LoVo (cell line): ENCODE measurements around the gene RBM20.
A peak's percentile ranks its signal among the peaks of the same experiment; 100 is the strongest.
"Not testable (repeated sequence)": the region's sequence is repeated elsewhere in the genome, so short reads cannot be mapped to it uniquely, and the experiment has no call there.

Source experiments
- DNase-seq: peaks from one replicate; pipeline ENCODE4 v3.0.0-alpha.2; 2016; ENCODE audit warnings: low spot score

RBM20 gene

DNA sequence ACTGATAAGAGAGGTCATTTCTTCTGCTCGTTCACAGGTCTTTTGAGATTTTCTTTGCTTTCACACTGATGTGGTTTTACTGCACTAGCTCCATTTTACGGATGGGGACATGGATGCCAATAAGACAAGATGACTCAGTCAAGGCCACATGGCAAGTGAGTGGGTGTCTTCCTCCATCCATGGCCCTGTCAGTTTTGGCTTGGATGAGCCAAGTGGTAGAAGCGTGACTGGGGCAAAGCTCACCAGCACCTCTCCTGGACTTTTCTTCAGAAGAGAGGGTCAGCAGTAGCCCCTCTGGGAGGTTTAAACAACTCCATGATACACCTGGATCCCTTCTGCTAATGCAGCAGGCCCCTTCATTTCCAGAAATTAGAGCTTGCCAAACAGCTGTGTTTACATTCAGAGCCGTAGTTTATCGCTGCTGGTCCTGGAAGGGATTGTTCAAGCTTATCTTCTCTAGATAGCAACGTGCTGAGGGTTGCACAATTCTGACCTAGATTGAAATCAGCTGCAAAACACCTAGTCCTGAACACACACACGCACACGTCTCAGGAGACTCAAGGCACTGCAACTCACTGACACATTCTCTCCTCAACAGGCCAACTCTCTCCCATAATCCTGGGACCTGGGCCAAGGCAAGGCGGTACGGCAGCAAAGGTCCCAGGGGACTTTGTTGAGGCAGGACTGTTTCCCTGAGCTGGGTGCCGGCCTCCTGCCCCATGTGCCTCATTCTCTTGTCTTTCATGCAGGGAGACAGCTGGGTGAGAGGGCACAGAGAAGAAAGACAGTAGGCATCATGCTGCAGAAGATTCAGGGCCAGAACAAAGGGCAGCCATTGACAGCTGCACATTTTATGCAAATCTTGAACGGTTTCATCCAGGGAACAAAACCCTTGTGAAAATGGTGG is 213.4 kb downstream of the RBM20 start:
- peak; percentile 69 for DNase-seq

DNA sequence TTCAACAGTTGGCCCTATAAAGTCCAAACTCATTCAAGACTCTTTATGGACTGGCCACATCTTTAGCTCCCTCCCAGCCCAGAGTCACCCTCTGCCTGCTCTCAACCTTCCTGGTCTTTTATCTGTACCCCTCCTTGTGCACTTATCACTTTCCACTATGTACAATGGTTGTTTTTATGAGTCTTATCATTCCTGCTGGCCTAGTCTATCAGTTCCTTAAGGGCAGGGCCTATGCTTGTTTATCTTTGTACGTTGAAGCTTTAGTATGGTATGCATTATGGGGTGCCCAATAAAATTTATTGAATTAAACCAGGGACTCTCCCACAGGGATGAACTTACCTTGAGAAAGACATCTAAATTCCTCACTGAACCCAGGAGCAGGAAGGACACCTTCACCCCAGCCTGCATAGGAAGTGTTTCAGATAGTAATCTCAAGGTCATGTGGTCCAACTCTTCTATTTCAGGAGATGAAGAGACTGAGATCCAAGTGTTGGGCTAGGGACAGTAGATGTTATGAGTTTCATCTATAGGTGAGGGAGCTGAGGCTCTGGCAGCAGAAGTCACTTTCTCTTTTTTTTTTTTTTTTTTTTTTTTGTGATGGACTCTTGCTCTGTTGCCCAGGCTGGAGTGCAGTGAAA is 214.3 kb downstream of the RBM20 start:
- DNase-seq = peak; percentile 74

DNA sequence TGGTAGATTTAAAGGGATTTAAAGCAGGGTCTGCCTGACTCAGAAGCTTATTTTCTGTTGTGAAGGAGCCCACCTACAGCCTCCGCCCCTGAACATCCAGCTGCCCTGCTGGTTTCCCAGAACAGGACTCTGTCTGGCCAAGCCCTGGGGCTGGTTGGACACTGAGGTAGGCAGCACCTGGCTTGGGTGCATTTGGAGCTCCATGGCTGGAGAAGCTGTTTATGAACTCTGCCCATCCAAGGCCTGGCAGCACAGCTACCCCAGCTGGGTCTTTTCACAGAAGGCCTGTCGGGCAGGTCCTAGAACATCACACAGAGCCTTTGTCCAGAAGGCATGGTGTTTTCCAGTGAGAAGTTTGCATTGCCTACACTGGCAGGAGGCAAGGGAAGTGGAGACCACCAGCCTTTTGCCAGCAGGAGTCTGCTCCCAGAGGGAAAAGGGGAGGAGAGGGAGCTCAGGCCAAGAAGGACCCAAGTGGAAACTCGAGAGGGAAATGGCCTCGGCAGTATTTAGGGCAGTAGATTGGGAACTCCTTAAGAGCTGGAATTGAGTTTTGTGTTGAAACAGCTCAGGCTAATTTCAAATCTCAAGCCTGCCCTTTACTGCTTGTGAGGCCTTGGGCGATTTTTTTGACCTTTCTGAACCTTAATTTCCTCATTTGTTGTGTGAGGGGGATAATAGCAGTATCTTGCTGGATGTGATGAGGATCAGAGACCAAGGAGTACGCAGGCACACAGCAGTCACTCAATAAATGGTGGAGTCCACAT is 215.3 kb downstream of the RBM20 start:
- no peak for DNase-seq

DNA sequence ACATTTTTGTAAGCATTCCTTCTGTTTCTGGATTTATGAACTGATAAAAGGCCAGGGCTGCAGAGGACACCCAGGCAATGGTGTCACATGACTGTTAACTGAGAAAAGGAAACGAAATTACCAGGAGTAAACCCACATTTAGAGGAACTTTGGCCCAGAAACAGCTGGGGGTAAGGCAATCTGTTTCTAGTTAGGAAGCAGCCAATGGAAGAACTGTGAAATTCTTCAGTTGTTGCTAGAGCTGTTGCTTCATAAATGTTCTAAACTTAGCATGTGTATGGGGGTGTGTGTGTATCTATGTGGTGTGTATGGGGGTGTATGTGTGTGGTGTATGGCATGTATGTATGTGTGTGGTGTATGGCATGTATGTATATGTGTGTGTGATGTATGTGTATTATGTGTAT is 215.8 kb downstream of the RBM20 start:
- no peak for DNase-seq

DNA sequence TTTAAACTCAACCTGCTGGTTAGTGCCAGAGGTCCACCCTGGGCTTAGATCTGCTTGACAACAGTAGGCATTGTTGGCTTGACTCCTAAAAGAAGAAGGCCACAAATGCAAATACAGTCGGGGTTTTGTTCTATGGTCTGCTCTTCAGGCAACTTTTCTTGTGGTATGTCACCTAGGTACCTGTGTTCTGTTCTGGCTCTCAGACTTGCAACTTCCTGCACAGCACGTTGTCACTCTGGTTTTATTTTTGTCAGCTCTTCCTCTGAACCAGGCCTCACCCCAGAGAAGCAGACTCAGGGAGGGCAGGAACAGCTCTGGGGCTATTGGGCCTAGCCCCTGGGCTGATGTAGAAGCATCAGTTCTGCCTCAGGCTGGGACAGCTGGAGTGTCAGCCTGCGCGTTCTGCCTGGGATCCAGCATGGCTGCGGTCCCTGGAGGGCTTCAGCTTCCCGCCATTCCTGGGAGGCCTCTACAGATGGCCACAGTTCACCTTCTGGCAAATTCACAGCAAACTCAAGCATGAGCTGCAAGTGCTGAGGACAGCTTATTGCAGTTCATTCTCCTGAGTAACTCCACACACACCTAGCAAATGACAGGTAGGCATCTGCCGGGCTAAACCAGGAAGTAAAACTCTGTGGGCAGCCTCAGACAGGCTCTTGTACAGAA is 216.6 kb downstream of the RBM20 start:
- no peak for DNase-seq

DNA sequence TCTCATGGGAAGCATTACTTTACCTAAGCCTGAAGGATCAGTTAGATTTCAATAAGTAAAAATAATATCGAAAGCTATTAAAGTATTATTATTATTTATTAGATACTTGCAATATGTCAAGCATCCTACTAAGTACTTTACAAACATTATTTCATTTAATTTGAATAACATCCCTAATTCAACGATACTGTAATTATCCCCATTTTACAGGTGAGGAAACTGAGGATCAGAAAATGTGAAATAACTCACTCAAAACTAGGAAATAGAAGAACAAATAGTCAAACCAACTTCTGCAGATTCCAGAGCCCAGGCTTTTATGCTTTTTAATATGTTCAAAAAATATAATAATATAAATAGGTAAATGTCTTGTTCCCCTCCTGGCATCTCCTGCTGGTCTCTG is 217.3 kb downstream of the RBM20 start:
- no peak for DNase-seq

DNA sequence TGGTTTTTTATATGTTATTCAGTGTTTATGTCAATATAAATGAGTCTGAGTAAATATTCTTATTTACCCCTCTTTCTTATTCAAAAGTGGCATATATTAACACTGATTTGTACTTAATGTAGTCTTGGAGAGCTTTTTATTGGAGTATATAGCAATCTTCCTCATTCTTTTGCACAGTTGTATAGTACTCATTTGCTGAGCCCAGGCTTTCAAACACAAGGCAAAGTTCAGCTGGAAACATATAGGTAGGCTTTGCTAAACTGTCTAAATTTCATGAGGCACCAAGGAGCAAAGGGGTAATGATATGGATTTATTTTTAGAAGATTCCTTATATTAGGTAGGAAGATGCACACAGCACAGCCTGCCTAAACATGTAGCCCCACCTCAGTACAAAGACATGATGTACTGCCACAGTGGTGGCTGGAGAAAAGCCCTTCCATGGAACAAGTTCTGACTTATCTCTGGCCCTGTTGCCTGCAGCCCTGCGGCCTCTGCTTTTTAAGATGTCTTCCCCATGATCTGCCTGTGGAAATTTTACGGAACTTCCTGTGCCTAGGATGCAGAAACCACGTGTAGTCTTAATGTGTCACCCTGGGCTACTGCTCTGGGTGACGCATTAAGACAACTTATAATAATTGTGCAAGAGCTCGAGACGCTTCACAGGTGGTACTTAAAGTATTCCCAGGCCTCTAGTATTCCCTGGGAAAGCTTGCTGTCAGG is 218.0 kb downstream of the RBM20 start:
- no peak for DNase-seq

DNA sequence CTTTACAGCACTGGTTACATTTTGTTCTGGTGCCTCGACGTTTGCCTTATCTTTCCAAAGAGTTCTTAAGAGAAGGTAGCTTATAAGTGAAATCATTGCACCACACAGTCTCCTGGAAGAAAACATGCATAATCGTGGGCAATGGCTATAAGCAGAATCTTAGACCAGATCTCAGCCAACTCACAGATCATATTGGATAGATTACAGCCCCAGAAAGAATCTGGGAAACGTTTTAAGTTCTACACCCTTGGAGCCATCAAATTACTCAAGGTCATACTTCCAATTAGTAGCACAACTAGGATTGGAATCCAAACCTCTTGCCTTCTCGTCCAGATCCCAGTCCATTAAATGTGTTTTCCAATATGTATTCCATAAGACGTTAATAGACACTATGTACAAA is 218.8 kb downstream of the RBM20 start:
- DNase-seq = no peak

DNA sequence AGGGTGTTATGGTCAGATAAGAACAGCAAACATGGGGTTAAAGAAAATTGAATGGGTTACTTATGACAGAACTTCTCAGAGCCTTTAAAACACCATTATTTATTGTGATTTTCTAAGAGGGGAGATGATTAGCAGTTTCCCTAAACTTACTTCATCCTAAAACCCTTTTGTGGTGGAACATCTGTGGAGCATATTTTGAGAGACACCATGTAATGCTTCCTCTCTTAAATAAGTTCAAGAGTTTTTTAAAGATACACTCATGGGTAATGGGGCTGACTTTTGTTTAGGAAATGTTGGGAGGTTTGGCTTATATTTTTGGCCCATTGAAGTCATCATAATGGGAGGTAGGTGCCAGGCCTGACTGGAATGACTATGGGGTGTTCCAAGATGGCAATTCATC is 219.2 kb downstream of the RBM20 start:
- DNase-seq = no peak

DNA sequence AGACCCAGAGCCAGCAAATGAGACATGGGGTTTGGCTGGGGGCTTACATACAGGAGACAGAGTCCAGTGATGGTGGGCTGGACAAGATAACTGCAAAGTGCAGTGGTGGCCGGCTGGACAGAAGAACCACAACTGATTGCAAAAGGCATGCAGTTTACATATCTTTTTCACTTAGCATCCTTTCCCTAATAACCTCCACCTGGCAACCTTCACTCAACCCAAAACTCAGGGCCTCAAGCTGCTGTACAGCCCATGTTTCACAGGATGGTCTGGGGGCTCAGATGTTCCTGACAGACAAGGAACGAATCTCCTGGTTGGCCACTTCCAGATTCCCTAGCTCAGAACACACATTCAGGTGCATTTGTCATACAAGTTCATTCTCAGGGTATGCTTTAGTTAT is 219.8 kb downstream of the RBM20 start:
- DNase-seq = no peak

DNA sequence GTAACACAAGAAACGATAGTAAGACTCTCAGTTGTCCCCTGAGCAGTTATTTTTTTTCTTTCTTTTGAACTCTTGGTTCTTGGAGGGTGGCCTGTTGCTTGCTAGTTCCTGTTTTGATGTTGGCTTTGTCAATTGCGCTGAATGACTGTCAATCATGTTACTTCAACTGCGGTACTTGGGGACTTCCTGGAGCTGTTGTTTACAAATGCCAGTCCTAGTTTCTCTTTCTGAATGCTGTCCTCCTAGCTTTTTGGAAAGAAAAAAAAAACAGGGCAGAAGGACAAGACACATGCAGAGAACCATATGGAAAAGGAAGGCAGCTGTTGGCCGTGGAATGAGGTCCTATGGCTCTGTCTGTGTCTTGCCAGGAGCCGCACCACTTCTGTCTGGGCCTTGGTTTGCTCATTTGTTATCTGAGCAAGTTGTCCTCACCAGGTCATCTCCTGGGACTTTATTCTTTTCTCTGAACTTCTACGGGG is 220.6 kb downstream of the RBM20 start:
- peak; percentile 65 for DNase-seq

DNA sequence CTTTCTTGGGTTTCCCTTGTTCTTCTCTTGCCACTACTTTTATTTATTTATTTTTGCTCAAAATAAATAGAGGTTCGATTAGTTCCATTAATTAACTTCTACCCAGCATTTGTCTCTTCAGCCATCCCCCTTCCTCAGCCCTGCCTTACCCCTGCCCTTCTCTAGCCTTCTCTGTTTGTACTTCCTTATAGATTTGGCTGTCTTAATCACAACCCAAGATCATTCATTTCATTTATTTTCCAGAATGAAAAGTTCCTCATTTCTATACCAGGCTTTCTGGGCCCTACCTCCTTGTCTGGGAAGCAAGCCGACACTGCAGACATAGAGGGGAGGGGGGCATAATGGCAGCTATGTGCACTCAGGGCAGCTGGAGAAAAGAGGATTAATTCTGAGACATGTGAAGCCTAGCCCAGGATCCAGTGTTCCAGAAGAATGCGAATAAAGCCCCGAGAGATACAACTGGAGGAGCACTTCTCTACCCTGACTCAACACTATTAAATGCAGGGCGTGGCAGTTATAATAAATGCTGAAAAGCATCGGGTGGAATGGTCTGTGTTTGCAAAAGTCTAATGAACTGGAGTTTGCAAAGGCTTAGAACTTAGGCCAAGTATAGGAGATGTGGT is 221.2 kb downstream of the RBM20 start:
- peak; percentile 84 for DNase-seq

DNA sequence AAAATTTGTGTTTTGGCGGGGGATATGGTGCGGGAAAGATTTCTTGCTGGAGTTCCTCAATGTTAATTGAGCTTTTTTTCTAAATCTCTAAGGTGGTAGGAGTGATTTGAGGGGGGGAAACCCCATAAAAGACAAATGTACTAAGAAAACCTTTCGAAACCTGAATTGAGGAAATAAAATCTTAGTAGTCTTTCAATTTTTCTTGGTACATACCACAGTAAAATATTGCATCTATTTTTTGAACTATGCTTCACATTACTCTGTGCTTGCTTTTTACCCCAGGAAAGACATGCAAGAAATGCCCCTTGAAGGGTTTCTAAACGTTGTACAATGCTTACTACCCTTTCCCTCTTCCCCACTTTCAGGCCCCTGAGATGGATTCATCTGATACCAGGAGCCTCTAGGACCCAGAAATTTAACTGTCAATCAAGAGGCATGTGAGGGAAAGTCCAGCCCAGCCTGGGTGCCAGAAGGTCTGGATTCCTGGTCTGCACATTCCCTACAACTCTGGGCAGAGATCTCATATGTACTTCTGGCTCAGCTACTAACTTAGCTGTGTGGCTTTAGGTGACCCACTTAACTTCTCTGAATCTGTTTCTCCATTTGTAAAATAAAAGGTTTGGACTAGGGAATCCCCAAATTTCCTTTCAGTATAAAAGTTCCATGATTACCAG is 221.8 kb downstream of the RBM20 start:
- no peak for DNase-seq

DNA sequence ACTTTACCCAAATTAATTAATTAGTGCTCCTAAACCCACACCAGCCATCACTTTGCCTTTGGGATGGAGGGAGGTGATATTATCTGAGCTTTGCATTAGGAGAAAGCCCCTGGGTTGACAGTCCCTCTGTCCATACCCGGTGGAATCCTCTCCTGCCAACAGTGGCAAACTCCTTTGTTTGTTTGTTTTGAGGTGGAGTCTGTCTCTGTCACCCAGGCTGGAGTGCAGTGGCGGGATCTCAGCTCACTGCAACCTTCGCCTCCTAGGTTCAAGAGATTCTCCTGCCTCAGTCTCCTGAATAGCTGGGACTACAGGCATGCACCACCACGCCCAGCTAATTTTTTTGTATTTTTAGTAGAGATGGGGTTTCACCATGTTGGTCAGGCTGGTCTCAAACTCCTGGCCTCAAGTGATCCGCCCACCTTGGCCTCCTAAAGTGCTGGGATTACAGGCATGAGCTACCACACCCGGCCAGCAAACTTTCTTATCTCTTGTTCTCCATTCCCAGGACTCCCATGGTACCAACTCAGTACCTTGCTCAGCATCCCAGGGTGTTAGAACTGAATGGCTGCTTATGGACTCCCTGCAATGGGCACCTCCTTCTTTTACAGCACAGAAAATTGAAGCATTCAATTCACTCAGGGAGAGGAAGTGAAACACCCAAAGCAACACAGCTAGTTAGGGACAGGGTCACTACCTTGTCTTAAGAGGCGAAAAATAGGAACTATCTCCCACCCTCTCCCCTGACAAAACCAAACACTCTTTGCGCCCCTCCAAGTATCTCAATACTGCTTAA is 223.1 kb downstream of the RBM20 start:
- not testable (repeated sequence) for DNase-seq

DNA sequence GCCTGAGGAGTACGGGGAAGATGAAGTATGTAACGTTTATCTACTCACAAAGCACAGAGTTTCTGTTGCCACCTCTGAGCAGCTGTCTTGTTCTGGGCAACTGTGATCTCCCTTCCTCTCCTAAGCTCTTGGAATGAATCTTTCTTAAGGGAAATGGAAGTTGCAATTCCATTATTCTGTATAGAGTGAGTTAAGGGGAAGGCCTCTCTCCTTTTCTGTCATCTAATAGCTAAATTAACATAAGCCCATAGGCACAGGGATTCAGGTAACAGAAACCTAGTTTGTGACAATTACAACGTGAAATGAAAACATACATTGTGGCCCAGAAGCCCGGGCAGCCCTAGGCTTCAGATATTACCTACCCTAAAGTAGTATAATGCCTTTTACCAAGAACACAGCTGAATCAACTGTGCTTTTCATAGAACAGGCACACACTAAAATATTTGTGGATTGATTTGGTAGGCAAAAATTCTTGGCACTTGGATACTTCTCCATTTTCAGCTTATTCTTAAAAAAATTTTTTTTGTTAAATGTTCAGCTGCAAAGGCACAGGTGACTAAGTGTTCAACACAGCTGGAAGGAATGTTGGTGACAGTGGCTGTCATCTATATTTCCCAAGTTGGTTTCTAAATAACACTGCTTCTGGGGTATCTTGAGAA is 223.8 kb downstream of the RBM20 start:
- DNase-seq = no peak

DNA sequence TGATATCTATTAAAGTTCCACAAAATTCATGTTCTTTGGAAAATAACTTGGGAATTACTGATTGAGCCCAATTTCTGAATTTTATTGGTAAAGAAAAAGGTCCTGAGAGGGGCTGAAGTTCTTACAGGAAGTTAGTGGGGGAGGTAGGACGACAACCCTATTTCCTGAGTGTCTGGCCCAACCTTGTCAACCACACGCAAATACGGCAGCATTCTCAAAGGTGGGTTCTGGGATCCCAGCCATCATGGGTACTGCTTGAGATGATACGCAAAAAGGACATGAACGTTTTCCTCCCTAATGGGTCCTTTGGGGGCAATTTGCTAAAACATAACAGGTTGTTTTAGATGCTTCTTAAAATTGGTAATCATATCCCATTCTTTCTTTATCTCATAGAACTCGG is 224.8 kb downstream of the RBM20 start:
- DNase-seq = no peak

DNA sequence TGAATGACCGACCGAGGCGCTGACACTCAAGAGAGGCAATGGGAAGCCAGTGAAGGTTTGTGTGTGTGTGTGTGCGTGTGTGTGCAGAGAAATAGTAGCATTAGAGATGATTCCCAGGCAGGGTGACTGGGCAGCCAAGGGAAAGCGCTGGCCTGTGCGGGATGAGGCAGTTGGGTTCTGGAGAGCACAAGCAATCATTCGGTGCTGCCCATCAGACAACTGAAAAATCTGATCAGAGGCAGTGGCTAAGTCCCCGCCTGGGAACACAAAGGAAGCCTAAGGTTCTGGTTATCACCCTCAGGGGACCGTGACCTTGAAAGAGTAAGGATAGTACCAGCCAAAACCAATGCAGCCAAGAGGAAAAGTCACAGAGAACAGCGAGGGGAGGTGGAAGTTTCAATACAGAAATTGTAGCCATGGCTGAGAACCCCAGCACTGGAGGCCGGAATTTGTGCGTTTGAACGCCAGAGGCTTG is 226.7 kb downstream of the RBM20 start:
- no peak for DNase-seq

DNA sequence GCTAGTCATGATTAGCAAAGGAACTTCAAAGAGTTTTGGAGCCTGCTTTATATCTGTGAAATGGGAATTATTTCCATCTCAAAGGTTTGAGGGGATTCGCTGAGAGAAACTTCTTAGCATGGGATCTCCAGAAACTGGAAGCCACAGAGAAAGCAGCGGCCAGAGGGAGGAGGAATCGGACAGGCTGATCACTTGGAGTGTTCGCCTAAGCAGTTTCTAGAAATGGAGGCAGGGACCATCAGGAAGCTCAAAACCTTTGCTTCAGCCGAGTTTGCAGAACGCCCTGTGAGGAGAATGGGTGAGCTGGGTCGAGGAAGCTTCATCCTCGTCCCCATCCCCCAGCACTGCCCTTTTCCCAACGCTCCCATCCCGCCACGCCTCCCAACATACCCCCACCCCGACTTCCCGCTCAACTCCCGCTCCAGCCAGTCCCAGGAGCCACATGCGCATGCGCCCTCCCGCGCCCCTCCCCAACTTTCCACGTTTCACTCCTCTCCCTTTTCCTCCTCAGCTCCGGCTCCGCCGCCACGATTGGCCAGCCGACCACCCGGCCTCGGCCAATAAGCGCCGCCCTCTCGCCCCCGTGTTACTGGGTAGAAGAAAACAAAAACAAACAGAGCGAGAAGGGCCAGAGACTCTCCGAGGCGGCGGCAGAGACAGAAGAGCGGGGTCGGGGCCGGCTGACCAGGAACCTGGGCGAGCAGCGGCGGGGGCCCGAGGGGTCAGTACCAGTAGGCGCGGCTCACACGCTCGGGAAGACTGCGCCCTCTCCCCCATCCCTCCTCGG is 227.4 kb downstream of the RBM20 start, which contains the start of gene PDCD4:
PDCD4 (plus strand) TSS at position 631 of the 787 bp plus-strand sequence. CDS start 4,100 bp downstream, outside the sequence.
- peak; percentile 96 for DNase-seq
